ENCODE results near the gene OPTC.
"Not testable (repeated sequence)": the region's sequence is repeated elsewhere in the genome, so short reads cannot be mapped to it uniquely, and the experiment has no call there.

- TF ChIP-seq POLR2A, CTCF (IDR thresholded peaks at IDR 0.05): not testable (repeated sequence)
These were observed 46.4 kb upstream of the OPTC start for GRCh38 chr1:203447598-203447997.
